Endodermal cell (in vitro differentiated cells): ENCODE measurements around the gene ABTB2. TPM values are rescaled to one million over a fixed set of nuclear protein-coding genes. Genes with fewer than 3 reads are reported as not detected.

Experiments used
- DNase-seq: peaks from one replicate; pipeline ENCODE4 v3.0.0-alpha.2; 2017
- H3K27ac ChIP-seq: 2 replicates; pipeline ENCODE4 v1.5.1; 2013; ENCODE audit warnings: mild to moderate bottlenecking, low read depth, low read length, moderate library complexity
- H3K27me3 ChIP-seq: 2 replicates; pipeline ENCODE4 v1.6.1; 2013; ENCODE audit warnings: mild to moderate bottlenecking, low read length, moderate library complexity; ENCODE audit not compliant: insufficient read depth, control insufficient read depth, poor library complexity, severe bottlenecking
- H3K36me3 ChIP-seq: 2 replicates; pipeline ENCODE4 v1.7.0; 2013; ENCODE audit warnings: mild to moderate bottlenecking, low read length, moderate library complexity; ENCODE audit not compliant: control insufficient read depth, insufficient read depth
- H3K4me1 ChIP-seq: one replicate; pipeline ENCODE4 v1.7.0; 2013; ENCODE audit warnings: low read length; ENCODE audit not compliant: control insufficient read depth, insufficient read depth
- H3K4me3 ChIP-seq: 2 replicates; pipeline ENCODE4 v1.5.1; 2013; ENCODE audit warnings: mild to moderate bottlenecking, low read length, moderate library complexity
- H3K9ac ChIP-seq: 2 replicates; pipeline ENCODE4 v1.6.1; 2013; ENCODE audit warnings: mild to moderate bottlenecking, low read length, moderate library complexity; ENCODE audit not compliant: poor library complexity, severe bottlenecking; ENCODE audit errors: extremely low read depth
- H3K9me3 ChIP-seq: 2 replicates; pipeline ENCODE4 v1.6.1; 2013; ENCODE audit warnings: mild to moderate bottlenecking, low read length, moderate library complexity; ENCODE audit not compliant: control insufficient read depth
- H3K27ac Mint-ChIP-seq: 2 replicates; pipeline ENCODE4 v1.8.0; 2020; ENCODE audit warnings: mixed read lengths
- H3K27me3 Mint-ChIP-seq: 2 replicates; pipeline ENCODE4 v1.8.0; 2021; ENCODE audit warnings: mild to moderate bottlenecking, mixed read lengths; ENCODE audit not compliant: insufficient read depth
- H3K36me3 Mint-ChIP-seq: 2 replicates; pipeline ENCODE4 v1.8.0; 2020; ENCODE audit warnings: low read depth, mixed read lengths
- H3K4me1 Mint-ChIP-seq: 2 replicates; pipeline ENCODE4 v1.8.0; 2020; ENCODE audit warnings: mixed read lengths
- H3K4me3 Mint-ChIP-seq: 2 replicates; pipeline ENCODE4 v1.8.0; 2020; ENCODE audit warnings: mild to moderate bottlenecking, moderate library complexity, mixed read lengths
- H3K9me3 Mint-ChIP-seq: 2 replicates; pipeline ENCODE4 v1.8.0; 2020; ENCODE audit warnings: mild to moderate bottlenecking, mixed read lengths
- WGBS, 2 experiments: methylation state at CpG; one replicate each; pipeline versions ENCODE4 v1.1.5 to v1.1.7; 2013; ENCODE audit warnings: missing lambda C conversion rate in 2 of 2, mixed read lengths in 1 of 2; ENCODE audit not compliant: insufficient coverage in 1 of 2, insufficient read length in 1 of 2; 5-methylcytosine and 5-hydroxymethylcytosine counted together
- total RNA-seq, 2 donors: library from RNA; stranded (reverse); fragmentation: NEBNext Ultra II Directional in 1 of 2; extraction: Animal tissue kit (Norgen Biotek cat#: 25700) in 1 of 2; gene quantifications; 2 replicates in 1 of 2; 3 replicates in 1 of 2; pipeline ENCODE4 v1.2.1, GENCODE V29; 2021
- TF ChIP-seq, protein P1 (sequence below): fragments of 200-600 bp; sonication (generic); conservative IDR thresholded peaks from 2 replicates; pipeline ENCODE4 v1.5.0; 2021; ENCODE audit warnings: antibody characterized with exemption, mild to moderate bottlenecking

Gene ABTB2
- total RNA-seq, 2 donors from 2014 or later = 2.9 to 5.2 TPM

DNA sequence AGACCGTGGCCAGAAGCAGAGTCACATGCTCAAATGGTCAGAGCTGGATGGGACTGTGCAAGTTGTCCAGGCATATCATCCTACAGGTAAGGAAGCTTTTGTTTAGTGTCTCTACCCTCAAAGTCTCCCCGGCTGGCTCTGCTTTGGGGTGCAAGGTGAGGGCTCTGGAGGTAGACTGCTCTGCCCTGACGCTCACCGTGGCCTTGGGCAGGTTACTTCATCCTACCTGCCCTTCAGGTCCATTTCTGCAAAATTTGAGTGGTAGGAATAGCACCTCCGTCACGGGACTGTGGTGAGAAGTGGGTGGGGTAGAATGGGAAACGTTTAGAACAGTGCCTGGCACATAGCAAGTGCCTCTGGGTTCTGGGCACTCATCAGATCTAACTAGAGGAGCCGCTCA lies 210.2 kb downstream of the ABTB2 start:
- Mint-ChIP-seq H3K27me3 (no peaks in the 10 kb centered on the region), H3K4me1 (no peaks in the 10 kb centered on the region), H3K9me3 (no peaks in the 10 kb centered on the region), H3K36me3 (peaks cover 54% of the 10 kb centered on the region), H3K27ac (no peak overlapping the region), H3K4me3 (no peak overlapping the region)
- WGBS, 2 experiments = 91 to 95% methylated on average over 4 to 8 of the region's 8 CpGs
- no peak for DNase-seq
- peak overlapping the region; percentile 98 for H3K27ac ChIP-seq
- no peak overlapping the region for H3K9ac ChIP-seq
- H3K4me1 ChIP-seq = no peaks in the 10 kb centered on the region
- H3K9me3 ChIP-seq = no peaks in the 10 kb centered on the region
- TF ChIP-seq, protein P1, sequence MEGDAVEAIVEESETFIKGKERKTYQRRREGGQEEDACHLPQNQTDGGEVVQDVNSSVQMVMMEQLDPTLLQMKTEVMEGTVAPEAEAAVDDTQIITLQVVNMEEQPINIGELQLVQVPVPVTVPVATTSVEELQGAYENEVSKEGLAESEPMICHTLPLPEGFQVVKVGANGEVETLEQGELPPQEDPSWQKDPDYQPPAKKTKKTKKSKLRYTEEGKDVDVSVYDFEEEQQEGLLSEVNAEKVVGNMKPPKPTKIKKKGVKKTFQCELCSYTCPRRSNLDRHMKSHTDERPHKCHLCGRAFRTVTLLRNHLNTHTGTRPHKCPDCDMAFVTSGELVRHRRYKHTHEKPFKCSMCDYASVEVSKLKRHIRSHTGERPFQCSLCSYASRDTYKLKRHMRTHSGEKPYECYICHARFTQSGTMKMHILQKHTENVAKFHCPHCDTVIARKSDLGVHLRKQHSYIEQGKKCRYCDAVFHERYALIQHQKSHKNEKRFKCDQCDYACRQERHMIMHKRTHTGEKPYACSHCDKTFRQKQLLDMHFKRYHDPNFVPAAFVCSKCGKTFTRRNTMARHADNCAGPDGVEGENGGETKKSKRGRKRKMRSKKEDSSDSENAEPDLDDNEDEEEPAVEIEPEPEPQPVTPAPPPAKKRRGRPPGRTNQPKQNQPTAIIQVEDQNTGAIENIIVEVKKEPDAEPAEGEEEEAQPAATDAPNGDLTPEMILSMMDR = no peak
- no peak overlapping the region for H3K4me3 ChIP-seq
- H3K36me3 ChIP-seq = peaks cover 60% of the 10 kb centered on the region
- no peaks in the 10 kb centered on the region for H3K27me3 ChIP-seq

DNA sequence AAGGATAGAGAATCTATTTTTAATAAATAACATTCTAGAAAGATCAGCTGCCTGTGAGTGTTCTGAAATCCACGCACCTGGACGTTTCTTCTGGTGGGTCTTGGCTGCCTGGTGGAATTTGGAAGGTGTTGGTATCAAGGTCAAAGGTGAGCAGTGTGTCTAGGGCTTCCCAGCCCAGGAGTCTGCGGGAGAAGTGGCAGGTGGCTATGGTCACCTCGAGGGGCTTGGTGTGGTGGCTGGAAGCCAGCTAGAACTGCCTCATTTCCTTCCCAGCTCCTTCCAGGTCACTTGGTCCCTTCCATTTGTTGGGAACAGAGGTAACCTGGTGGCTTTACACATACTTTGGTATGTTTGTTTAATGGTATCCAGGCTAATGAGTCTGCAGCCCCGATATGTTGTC lies 210.9 kb downstream of the ABTB2 start:
- Histone ChIP-seq H3K4me3 (no peak overlapping the region), H3K27ac (no peak overlapping the region), H3K4me1 (no peaks in the 10 kb centered on the region), H3K36me3 (peaks cover 67% of the 10 kb centered on the region), H3K27me3 (no peaks in the 10 kb centered on the region), H3K9me3 (no peaks in the 10 kb centered on the region), H3K9ac (no peak overlapping the region)
- no peaks in the 10 kb centered on the region for H3K9me3 Mint-ChIP-seq
- no peak overlapping the region for H3K27ac Mint-ChIP-seq
- WGBS, 2 experiments = 93 to 100% methylated on average over 1 to 5 of the region's 5 CpGs
- DNase-seq = no peak
- no peaks in the 10 kb centered on the region for H3K4me1 Mint-ChIP-seq
- no peak overlapping the region for H3K4me3 Mint-ChIP-seq
- TF ChIP-seq, protein P1 = no peak
- H3K36me3 Mint-ChIP-seq = peaks cover 56% of the 10 kb centered on the region
- no peaks in the 10 kb centered on the region for H3K27me3 Mint-ChIP-seq

DNA sequence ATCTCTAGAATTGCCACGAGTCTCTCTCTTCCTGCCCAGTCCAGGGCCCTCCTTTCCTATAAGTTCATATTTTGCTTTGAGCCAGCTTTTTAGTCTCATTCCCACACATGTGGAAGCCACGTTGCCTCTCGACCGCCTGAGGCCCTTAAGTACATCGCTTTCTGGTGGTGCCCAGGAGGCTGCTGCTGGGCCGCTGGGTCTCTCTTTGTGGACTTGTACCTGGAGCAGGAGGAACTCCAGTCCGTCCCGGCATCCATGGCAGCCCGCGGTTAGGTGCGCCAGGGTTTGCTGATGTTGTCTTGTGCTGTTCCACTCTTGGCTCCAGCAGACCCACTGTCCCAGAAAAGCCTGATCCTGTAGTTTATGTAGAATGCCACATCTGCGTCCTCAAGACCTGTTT lies 211.4 kb downstream of the ABTB2 start:
- Histone ChIP-seq H3K36me3 (peaks cover 70% of the 10 kb centered on the region), H3K4me3 (no peak overlapping the region), H3K27me3 (no peaks in the 10 kb centered on the region), H3K9ac (no peak overlapping the region), H3K9me3 (no peaks in the 10 kb centered on the region), H3K27ac (no peak overlapping the region), H3K4me1 (no peaks in the 10 kb centered on the region)
- H3K27ac Mint-ChIP-seq = no peak overlapping the region
- TF ChIP-seq, protein P1 = no peak
- no peaks in the 10 kb centered on the region for H3K9me3 Mint-ChIP-seq
- H3K4me1 Mint-ChIP-seq = no peaks in the 10 kb centered on the region
- no peak for DNase-seq
- no peaks in the 10 kb centered on the region for H3K27me3 Mint-ChIP-seq
- H3K4me3 Mint-ChIP-seq = no peak overlapping the region
- peaks cover 60% of the 10 kb centered on the region for H3K36me3 Mint-ChIP-seq
- 96 to 98% methylated on average over 11 to 12 of the region's 12 CpGs for WGBS, 2 experiments
